ENCODE data around the gene SRF.
A peak's percentile ranks its signal among the peaks of the same experiment; 100 is the strongest.

Gene SRF

DNA sequence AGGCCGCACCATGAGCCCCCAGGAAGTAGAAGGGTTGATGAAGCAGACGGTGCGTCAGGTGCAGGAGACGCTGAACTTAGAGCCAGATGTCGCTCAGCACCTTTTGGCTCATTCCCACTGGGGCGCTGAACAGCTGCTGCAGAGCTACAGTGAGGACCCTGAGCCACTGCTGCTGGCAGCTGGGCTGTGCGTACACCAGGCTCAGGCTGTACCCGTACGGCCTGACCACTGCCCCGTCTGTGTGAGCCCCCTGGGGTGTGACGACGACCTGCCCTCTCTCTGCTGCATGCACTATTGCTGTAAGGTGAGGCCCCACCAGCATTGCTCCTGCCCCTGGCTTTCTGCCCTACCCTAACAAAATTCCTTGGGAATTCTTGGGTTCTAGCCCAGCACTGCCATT, 45.1 kb downstream of the SRF start:
- no peak for DNase-seq (ENCODE audit: low read depth in 3 of 3)

GRCh38 chr6:43217351-43217750, 46.3 kb downstream of the SRF start:
- DNase-seq (ENCODE audit: low read depth in 3 of 3) = no peak

- no peak for DNase-seq (ENCODE audit: low read depth in 3 of 3)
Observed at GRCh38 chr6:43219119-43219518, 48.0 kb downstream of the SRF start.

DNA sequence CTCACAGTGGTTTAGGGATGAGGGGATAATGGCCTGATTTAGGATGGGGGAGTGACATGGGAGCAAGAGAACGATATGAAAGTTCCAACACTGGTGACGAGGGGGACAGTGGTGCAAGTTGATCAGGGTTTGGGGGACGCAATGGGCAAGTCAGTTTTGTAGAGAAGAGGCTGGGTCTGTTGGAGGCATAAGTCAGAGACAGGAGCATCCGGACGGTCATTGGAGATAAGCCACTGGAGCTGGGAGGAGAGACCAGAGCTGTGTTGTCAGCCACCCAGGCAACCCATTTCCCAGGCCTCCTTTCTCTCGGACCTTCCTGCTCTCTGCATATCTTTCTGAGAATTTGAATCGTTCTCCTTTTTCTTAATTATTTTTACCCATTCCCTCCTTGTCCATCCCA, 48.7 kb downstream of the SRF start:
- no peak for DNase-seq (ENCODE audit: low read depth in 3 of 3)

GRCh38 chr6:43220439-43220951, 49.4 kb downstream of the SRF start:
- DNase-seq (ENCODE audit: low read depth in 3 of 3) = no peak

DNA sequence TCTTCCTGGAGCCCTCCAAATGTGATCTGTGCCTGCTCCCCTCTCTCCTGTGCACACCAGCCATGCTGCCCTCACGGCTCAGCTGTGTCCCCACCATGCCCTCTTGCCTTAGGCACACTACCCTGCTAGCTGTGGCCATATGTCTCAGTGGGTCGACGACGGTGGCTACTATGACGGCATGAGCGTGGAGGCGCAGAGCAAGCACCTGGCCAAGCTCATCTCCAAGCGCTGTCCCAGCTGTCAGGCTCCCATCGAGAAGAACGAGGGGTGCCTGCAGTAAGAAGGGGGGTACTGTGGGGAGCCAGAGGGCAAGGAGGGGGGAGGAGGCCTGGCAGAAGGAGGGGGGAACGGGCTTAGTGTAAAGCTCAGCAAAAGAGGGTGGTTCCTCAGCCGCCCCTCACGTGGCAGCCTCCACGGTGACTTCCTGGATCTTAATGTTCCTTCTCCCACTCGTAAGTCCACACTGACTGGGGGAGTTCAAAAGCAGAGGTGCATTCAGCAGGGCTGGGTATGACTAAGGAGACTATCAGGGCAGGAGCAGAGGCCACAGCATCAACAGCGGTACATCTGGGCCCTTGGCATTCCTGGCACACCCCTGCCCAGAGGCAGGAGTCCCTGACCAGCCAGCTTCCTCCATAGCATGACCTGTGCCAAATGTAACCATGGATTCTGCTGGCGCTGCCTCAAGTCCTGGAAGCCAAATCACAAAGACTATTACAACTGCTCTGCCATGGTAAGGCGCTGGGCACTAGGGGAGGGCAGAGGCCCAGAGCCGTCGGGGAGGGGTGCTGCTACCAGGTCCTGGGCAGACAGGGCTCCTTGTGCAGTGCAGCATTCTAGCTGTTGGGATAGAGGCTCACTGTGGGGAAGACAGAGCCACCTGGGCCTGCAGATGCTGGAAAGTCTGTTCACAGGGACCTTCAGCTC, 50.2 kb downstream of the SRF start:
- no peak for DNase-seq (ENCODE audit: low read depth in 3 of 3)

DNA sequence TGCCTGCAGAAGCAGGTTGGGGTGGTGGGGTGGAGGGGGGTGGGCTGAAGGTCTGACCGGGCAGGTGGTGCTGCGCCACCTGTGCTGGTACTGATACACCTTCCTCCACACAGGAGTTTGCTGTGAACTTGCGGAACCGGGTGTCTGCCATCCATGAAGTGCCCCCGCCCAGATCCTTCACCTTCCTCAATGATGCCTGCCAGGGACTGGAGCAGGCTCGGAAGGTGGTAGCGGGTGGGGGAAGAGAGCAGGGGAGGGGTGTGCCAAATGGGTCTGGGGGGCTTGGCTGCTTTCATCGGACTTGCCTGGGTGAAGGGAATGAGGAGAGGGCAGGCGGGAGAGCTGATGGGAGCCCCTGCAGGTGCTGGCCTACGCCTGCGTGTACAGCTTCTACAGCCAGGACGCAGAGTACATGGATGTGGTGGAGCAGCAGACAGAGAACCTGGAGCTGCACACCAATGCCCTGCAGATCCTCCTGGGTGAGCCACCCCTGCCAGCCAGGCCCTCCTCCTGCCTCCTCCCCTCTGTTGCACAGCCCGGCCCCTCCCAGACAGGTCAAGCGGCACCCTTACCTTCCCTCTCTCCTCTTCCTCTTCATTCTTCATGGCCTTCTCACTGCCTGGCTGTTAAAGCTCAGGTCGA, 51.5 kb downstream of the SRF start:
- DNase-seq (ENCODE audit: low read depth in 3 of 3) = no peak

GRCh38 chr6:43223175-43223574, 52.1 kb downstream of the SRF start:
- DNase-seq (ENCODE audit: low read depth in 3 of 3) = no peak

DNA sequence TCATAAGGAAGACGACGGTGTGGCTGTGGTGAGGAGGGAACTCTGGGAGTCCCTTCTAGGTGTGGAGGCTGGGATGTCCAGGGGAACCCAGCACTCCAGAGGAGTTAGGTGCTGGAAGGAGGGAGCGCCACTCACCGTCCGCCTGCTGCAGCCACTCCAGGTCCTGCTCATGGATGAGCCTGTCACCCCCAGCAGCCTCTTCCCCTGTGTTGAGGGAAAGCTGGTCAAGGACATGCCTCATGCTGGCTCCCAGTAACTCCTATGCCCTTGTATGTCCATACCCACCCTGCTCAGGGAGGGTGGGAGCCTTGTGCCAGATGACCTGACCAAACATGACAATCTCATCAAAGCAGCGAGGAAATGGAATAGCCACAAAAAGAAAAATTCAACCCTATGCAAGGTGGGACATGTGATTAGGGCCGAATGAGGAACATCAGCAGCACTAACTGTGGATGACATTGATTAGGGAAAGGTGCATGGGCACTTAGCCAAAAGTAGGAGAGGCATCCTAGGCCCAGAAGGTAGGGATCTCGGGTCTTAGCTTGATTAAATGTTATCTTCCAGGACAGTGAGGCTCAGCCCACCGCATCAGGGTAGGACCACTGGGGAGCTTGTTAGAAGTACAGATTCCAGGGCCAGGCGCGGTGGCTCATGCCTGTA, 55.3 kb downstream of the SRF start:
- no peak for DNase-seq (ENCODE audit: low read depth in 3 of 3)

GRCh38 chr6:43228951-43229802, 58.1 kb downstream of the SRF start, which contains the start of gene DNPH1:
Gene DNPH1, minus strand, starts transcription at chr6:43229481. Its CDS starts 25 bp downstream, at chr6:43229456.
- peak; percentile 57 to 71 (median 67) for DNase-seq (ENCODE audit: low read depth in 3 of 3)

DNA sequence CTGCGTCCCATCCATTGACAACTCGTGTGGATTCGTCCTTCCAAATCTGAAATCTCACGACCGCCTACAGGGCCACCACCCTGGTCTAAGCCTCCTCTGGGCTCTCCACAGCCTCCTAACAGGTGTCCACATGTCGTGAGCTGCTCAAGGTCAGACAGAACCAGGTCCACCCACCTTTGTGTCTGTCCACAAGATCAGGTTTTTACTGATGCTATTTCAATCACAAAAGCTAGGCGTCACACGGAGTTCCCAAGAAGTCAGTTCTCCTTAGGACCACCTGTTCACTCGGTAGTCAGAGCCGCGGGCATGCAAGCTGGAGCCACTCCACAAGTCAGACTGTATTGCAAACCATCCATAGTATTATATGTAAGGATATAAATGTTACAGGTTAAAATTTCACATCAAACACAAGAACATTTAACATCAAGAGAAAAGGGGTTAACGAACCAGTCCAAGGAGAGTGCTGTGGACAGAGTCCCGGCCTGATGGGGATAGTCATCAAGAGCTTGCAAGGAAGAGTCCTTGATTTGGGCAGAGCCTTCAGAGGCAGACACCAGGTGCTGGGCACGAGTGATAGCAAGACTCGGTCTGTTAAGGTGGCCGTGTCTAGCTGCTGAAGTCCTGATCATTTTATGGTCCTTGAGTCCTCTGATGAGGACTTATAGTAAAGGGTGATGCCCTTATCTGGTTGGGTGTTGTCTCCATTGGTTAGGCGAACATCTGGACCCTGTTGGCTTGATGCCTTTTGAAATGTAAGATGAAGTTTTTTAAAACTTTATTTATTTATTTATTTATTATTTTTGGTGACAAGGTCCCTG, 58.9 kb downstream of the SRF start:
- DNase-seq (ENCODE audit: low read depth in 3 of 3) = no peak

GRCh38 chr6:43231053-43231452, 60.0 kb downstream of the SRF start:
- no peak for DNase-seq (ENCODE audit: low read depth in 3 of 3)

Measured in stimulated activated CD4-positive, alpha-beta T cell treated with anti-CD3 and anti-CD28 coated beads, TNF-alpha, amount 100 ng/mL, for 48 hours (primary cell).